Left lung (tissue), 10 donors: Measurements from ENCODE around the gene SCOC. TPM values are rescaled to one million over a fixed set of nuclear protein-coding genes. Genes with fewer than 3 reads are reported as not detected.

ENCODE experiments used
- ATAC-seq: fragments of 200-7000 bp; cut with Tn5 transposase; one replicate; pipeline ENCODE4 v1.9.1; 2020; ENCODE audit warnings: moderate library complexity
- DNase-seq, 4 donors: peaks; one replicate each; pipeline ENCODE4 v3.0.0-alpha.2; 2013 to 2020
- H3K27ac ChIP-seq, 2 donors: fragments of 200-600 bp; sonication (generic) in 1 of 2; one replicate each; pipeline versions ENCODE4 v1.5.0 to v1.8.0; 2020 to 2021
- H3K27me3 ChIP-seq, 2 donors: fragments of 200-600 bp; sonication (generic) in 1 of 2; one replicate each; pipeline versions ENCODE4 v1.5.0 to v1.8.0; 2020 to 2021
- H3K36me3 ChIP-seq, 2 donors: fragments of 200-600 bp; sonication (generic) in 1 of 2; one replicate each; pipeline versions ENCODE4 v1.5.0 to v1.8.0; 2020 to 2021
- H3K4me1 ChIP-seq, 2 donors: fragments of 200-600 bp; one replicate each; pipeline ENCODE4 v1.8.0; 2021
- H3K4me3 ChIP-seq, 2 donors: fragments of 200-600 bp; sonication (generic) in 1 of 2; one replicate each; pipeline versions ENCODE4 v1.5.0 to v1.8.0; 2020 to 2021; ENCODE audit warnings: mild to moderate bottlenecking in 1 of 2
- H3K9me3 ChIP-seq, 2 donors: fragments of 200-600 bp; sonication (generic) in 1 of 2; one replicate each; pipeline versions ENCODE4 v1.5.0 to v1.8.0; 2020 to 2021
- intact Hi-C, 2 donors: fragments of 100-400 bp; cut with DNase I; formaldehyde crosslinking; loops; one replicate each; pipeline versions ENCODE4 v1.11.2 to v1.14.2; 2022
- polyA plus RNA-seq, 6 donors: library from polyadenylated mRNA; unstranded; fragments of 120-200 nt; gene quantifications; one replicate each; pipeline ENCODE4 v1.2.1, GENCODE V29; 2013; ENCODE audit not compliant: insufficient read length in 6 of 6
- total RNA-seq, 2 donors: library from RNA; stranded (reverse); fragmentation: NEBNext Ultra II Directional; extraction: Animal tissue kit (Norgen Biotek cat#: 25700); gene quantifications; one replicate each; pipeline ENCODE4 v1.2.1, GENCODE V29; 2021
- TF ChIP-seq, protein P1 (sequence below), 2 donors: fragments of 200-600 bp; sonication (generic) in 1 of 2; IDR thresholded peaks; one replicate each; pipeline versions ENCODE4 v1.5.0 to v1.8.0; 2021; ENCODE audit warnings: antibody characterized with exemption in 2 of 2
- donor health status: DM: no; HTN: yes; CAD: no.
- donor health status: DM: no; HTN: no; CAD: no.

The SCOC gene
- total and polyA plus RNA-seq, 8 donors = 43.9 to 91.5 (median 83.3) TPM

DNA sequence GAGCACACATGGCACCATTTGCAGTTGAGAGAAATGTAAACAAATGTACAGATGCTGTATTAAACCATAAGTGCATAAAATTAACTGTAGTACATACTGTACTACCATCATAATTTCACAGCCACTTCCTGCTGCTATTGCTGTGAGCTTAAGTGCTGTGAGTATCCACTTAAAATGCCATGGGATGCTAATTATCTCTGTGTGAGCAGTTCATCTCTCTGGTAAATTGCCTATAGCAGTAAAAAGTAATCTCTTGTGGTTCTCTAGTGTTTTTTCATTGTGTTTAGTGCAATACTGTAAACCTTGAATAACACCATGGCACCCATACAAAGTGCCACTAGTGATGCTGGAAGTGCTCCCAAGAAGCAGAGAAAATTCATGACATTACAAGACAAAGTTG, 9.9 kb upstream of the SCOC start:
- intact Hi-C loops = loop anchor here in 1 of 2 donors (10.0 kb wide), 1 partner anchor 241 kb away; no protein-coding TSS in a partner anchor
- no peak overlapping the region for H3K4me3 ChIP-seq
- no peaks in the 10 kb centered on the region for H3K9me3 ChIP-seq

DNA sequence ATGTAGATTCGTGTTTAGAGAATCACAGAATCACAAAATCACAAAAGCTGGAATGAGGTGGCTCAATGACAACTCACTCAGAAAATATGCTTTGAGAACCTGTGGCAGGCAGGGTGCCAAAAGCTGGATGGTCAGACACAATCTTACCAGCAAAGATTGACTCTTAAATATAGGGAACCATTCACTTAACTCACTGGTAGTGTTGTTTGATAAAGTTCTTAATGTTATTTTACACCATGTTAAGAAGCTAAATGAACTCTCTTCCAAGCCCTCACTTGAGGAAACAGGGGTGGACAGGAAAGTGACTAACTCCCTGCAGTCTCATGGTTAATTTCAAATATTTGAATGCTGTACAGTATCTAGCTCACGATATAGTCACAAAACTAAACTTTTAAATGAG, 5.7 kb upstream of the SCOC start:
- peak in 1 of 4 donors; percentile 37 for DNase-seq
- H3K4me1 ChIP-seq = peaks cover 2 to 6% of the 10 kb centered on the region in 2 donors
- peak; percentile 34 for ATAC-seq
- H3K27ac ChIP-seq = no peak overlapping the region
- H3K27me3 ChIP-seq = no peaks in the 10 kb centered on the region
- intact Hi-C loops = loop anchor here in 1 of 2 donors (10.0 kb wide), 1 partner anchor 237 kb away; no protein-coding TSS in a partner anchor
- H3K36me3 ChIP-seq = no peaks in the 10 kb centered on the region
- no peaks in the 10 kb centered on the region for H3K9me3 ChIP-seq
- TF ChIP-seq, protein P1, sequence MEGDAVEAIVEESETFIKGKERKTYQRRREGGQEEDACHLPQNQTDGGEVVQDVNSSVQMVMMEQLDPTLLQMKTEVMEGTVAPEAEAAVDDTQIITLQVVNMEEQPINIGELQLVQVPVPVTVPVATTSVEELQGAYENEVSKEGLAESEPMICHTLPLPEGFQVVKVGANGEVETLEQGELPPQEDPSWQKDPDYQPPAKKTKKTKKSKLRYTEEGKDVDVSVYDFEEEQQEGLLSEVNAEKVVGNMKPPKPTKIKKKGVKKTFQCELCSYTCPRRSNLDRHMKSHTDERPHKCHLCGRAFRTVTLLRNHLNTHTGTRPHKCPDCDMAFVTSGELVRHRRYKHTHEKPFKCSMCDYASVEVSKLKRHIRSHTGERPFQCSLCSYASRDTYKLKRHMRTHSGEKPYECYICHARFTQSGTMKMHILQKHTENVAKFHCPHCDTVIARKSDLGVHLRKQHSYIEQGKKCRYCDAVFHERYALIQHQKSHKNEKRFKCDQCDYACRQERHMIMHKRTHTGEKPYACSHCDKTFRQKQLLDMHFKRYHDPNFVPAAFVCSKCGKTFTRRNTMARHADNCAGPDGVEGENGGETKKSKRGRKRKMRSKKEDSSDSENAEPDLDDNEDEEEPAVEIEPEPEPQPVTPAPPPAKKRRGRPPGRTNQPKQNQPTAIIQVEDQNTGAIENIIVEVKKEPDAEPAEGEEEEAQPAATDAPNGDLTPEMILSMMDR (IDR thresholded peaks at IDR 0.05) = no peak
- H3K4me3 ChIP-seq = no peak overlapping the region

More for the DNA sequence above, 9.9 kb upstream of the SCOC start:
- H3K4me1 ChIP-seq = no peaks in the 10 kb centered on the region
- TF ChIP-seq, protein P1 (IDR thresholded peaks at IDR 0.05) = no peak
- no peaks in the 10 kb centered on the region for H3K27me3 ChIP-seq
- no peaks in the 10 kb centered on the region for H3K36me3 ChIP-seq
- H3K27ac ChIP-seq = no peak overlapping the region
- no peak for DNase-seq
- no peak for ATAC-seq

DNA sequence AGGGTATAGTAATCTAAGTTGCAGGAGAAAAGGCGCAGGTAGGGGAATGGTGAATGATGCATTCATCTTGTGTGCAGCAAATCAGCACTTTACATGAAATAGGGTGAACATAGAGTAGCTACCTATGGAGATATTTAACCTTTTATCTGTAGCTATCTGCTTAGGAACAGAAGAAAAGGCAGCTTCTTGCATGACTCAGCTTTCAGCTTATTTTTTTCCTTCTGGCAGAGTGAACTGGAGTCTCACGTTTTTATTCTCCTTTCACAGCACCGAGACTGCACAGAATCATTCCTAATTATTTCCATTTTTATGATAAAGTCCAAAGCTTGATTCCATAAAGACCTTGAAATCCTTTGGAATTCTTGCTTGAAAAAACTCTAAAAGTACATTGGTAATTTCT, 4.8 kb upstream of the SCOC start:
- H3K27me3 ChIP-seq = no peaks in the 10 kb centered on the region
- no peaks in the 10 kb centered on the region for H3K9me3 ChIP-seq
- H3K4me1 ChIP-seq = peaks cover 4 to 7% of the 10 kb centered on the region in 2 donors
- no peak overlapping the region for H3K27ac ChIP-seq
- intact Hi-C loops = loop anchor here in 1 of 2 donors (10.0 kb wide), 1 partner anchor 236 kb away; no protein-coding TSS in a partner anchor
- ATAC-seq (no peak), DNase-seq (no peak)
- H3K36me3 ChIP-seq = no peaks in the 10 kb centered on the region
- TF ChIP-seq, protein P1 (IDR thresholded peaks at IDR 0.05) = no peak
- H3K4me3 ChIP-seq = no peak overlapping the region

DNA sequence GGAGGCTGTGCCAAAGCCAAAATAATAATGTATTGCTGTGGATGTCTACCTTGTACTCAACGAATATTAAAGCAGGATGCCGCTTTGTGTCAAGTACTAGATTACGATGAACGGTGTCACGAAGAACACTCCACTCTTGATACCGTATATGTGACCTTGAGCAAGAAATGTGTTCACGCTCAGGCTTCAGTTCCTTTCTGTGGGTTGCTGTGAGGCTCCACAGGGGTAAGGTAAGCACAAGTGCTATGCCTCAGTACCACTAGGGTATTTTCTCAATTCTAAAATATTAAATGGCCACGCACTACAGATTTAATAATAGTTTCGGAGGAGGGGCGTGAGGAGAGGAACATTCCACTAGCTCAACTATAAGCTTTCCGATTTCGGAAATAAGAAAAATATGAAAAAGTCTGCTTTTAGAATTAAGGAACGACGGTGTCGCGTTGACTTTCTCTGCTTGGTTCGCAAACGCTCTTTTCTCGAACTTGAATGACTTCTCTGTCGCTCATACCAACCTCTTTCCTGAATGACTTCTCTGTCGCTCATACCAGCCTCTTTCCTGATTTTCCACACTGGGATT, 607 bp upstream of the SCOC start:
- DNase-seq = peak in 1 of 4 donors; percentile 22
- TF ChIP-seq, protein P1 (IDR thresholded peaks at IDR 0.05) = peak; percentile 12 to 32
- Histone ChIP-seq H3K27ac (peak overlapping the region; percentile 78 to 84), H3K27me3 (no peaks in the 10 kb centered on the region), H3K36me3 (no peaks in the 10 kb centered on the region), H3K4me1 (peaks cover 13 to 23% of the 10 kb centered on the region in 2 donors), H3K9me3 (no peaks in the 10 kb centered on the region), H3K4me3 (peak overlapping the region; percentile 42 to 84)
- intact Hi-C loops = no loop called here
- peak; percentile 47 for ATAC-seq

DNA sequence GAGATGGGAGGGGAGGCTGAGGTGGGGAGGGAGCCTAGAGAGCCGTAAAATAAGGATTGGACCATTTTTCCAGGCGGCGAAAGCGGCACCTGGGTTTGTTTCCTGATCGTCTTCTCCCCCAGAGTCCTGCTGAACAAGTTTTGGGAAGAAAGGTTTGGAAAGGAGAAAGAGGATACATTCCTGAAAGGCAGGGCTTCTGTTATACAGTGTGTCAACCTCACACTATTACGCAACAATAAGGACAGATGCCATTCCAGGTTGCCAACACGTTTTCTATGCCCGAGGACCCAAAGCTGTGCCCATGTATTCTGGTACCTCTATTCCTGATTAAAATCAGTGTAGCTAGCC, 658 bp downstream of the SCOC start:
- ATAC-seq (peak; percentile 5), DNase-seq (no peak)
- Histone ChIP-seq H3K27ac (peak overlapping the region; percentile 84 to 89), H3K9me3 (no peaks in the 10 kb centered on the region), H3K4me3 (peak overlapping the region; percentile 84 to 94), H3K4me1 (peaks cover 13 to 23% of the 10 kb centered on the region in 2 donors), H3K36me3 (no peaks in the 10 kb centered on the region), H3K27me3 (no peaks in the 10 kb centered on the region)
- TF ChIP-seq, protein P1 (IDR thresholded peaks at IDR 0.05) = no peak
- intact Hi-C loops = no loop called here
